ENCODE measurements around the gene FBXL7. TPM values are rescaled to one million over a fixed set of nuclear protein-coding genes. Genes with fewer than 3 reads are reported as not detected.

The FBXL7 gene
- total RNA-seq, 4 donors from 2014 or later: 1.9 to 5.9 (median 3.0) TPM

DNA sequence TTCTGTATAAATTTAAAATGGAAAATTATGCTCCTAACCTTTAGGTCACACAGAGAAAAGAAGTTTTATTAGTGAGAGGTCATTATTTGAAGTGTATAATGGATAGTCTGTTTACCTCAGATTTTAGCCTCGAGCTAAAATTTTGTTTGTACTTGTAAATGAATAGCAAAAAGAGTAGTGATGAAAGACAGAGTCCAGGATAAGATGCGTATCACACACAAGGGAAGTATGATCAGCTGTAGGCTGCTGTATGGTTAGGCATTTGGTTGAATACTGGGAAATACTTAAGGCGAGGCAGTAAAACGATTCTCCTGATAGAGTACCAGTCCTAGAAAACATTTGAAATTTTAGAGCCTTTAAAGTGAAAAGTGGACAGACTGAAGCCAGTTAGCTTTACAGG, 92.7 kb downstream of the FBXL7 start:
- no peak for DNase-seq (ENCODE audit: low spot score in 2 of 2)
- WGBS: 73% methylated on average over 4 of the region's 4 CpGs
- TF ChIP-seq POLR2AphosphoS5 (IDR thresholded peaks at IDR 0.05) (no peak), EP300 (IDR thresholded peaks at IDR 0.05) (no peak), POLR2A (IDR thresholded peaks at IDR 0.05) (no peak)
- TF ChIP-seq, protein P1, sequence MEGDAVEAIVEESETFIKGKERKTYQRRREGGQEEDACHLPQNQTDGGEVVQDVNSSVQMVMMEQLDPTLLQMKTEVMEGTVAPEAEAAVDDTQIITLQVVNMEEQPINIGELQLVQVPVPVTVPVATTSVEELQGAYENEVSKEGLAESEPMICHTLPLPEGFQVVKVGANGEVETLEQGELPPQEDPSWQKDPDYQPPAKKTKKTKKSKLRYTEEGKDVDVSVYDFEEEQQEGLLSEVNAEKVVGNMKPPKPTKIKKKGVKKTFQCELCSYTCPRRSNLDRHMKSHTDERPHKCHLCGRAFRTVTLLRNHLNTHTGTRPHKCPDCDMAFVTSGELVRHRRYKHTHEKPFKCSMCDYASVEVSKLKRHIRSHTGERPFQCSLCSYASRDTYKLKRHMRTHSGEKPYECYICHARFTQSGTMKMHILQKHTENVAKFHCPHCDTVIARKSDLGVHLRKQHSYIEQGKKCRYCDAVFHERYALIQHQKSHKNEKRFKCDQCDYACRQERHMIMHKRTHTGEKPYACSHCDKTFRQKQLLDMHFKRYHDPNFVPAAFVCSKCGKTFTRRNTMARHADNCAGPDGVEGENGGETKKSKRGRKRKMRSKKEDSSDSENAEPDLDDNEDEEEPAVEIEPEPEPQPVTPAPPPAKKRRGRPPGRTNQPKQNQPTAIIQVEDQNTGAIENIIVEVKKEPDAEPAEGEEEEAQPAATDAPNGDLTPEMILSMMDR (IDR thresholded peaks at IDR 0.05): no peak
- no peaks in the 10 kb centered on the region for H3K9me3 ChIP-seq
- no peak overlapping the region for H3K4me3 ChIP-seq
- no peaks in the 10 kb centered on the region for H3K4me1 ChIP-seq
- H3K27ac ChIP-seq: no peak overlapping the region
- no peaks in the 10 kb centered on the region for H3K36me3 ChIP-seq
- H3K27me3 ChIP-seq: no peaks in the 10 kb centered on the region

DNA sequence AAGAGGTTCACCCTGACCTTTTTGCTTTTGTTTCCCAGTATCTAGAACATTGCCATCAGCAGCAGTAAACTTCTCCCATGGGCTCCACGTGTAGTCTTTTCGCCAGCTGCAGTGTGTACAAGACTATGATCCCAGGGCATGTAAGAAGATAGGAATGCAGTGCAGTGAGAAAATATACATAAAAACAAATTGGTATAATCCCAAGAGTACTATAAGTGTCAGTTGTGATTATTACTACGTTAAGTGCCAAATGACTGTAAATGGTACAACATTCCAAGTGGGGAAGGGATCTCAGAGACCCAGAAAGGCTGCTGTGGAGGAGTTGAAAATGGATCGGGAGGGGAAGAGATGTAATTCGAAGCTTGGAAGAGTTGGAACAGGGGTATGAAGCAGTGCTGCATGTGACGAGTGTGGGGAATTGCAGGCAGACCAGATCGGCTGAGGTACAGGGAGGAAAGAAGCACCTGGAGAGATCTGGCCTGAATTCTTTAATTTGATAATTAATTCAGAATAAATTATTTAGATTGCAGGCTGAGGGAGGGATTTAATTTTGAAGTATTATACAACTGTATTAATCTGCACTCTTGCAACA, 95.1 kb downstream of the FBXL7 start:
- Histone ChIP-seq H3K27me3 (no peaks in the 10 kb centered on the region), H3K9me3 (no peaks in the 10 kb centered on the region), H3K4me1 (no peaks in the 10 kb centered on the region), H3K36me3 (no peaks in the 10 kb centered on the region), H3K4me3 (no peak overlapping the region), H3K27ac (no peak overlapping the region)
- DNase-seq (ENCODE audit: low spot score in 2 of 2): no peak
- 77% methylated on average over 7 of the region's 7 CpGs for WGBS
- no peak for TF ChIP-seq POLR2AphosphoS5 (IDR thresholded peaks at IDR 0.05)
- no peak for TF ChIP-seq POLR2A (IDR thresholded peaks at IDR 0.05)
- TF ChIP-seq, protein P1 (IDR thresholded peaks at IDR 0.05): no peak
- TF ChIP-seq EP300 (IDR thresholded peaks at IDR 0.05): no peak

DNA sequence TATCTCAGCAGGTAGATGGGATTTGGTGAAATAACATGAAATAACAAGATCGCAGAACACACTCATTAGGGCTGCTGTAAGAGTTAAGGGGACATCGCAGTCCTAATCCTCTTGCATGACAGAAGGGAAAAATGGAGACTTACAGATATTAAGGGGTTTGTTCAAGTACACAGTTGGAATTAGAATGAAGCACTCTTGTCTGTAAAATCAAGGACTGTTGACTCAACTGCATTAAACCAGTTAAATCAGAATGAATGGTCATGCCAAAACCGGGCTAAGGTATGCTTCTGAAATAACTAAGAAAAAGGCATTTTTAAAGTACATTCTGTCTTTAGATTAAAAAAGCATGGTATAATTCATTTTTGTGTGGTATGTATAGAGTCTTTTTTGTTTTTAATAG, 95.9 kb downstream of the FBXL7 start:
- Histone ChIP-seq H3K4me1 (no peaks in the 10 kb centered on the region), H3K27ac (no peak overlapping the region)

DNA sequence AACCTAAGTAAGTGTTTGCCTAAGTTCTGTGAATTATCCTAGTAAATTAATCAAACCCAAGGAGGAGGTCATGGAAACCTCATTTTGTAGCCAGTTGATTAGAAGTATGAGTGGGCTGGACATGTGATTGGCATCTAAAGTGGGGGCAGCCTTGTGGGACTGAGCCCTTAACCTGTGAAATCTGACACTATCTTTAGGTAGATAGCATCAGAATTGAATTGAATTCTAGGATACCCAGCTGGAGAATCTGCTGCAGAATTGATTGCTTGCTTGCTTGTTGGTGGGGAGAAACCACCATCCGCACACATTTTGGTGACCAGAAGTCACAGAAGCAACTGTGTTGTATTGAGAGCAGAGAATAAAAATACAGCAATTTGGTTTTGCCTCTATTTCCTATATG, 97.0 kb downstream of the FBXL7 start:
- TF ChIP-seq, protein P1 (IDR thresholded peaks at IDR 0.05): no peak
- TF ChIP-seq POLR2A (IDR thresholded peaks at IDR 0.05): no peak
- no peak for TF ChIP-seq EP300 (IDR thresholded peaks at IDR 0.05)
- TF ChIP-seq POLR2AphosphoS5 (IDR thresholded peaks at IDR 0.05): no peak
- H3K9me3 ChIP-seq: no peaks in the 10 kb centered on the region
- H3K27me3 ChIP-seq: no peaks in the 10 kb centered on the region
- H3K4me1 ChIP-seq: no peaks in the 10 kb centered on the region
- H3K4me3 ChIP-seq: no peak overlapping the region
- no peak for DNase-seq (ENCODE audit: low spot score in 2 of 2)
- no peaks in the 10 kb centered on the region for H3K36me3 ChIP-seq
- 100% methylated on average over 1 of the region's 1 CpG for WGBS
- H3K27ac ChIP-seq: no peak overlapping the region

More for the DNA sequence above, 95.9 kb downstream of the FBXL7 start:
- Histone ChIP-seq H3K36me3 (no peaks in the 10 kb centered on the region), H3K9me3 (no peaks in the 10 kb centered on the region), H3K4me3 (no peak overlapping the region), H3K27me3 (no peaks in the 10 kb centered on the region)
- WGBS: 63% methylated on average over 3 of the region's 3 CpGs
- no peak for DNase-seq (ENCODE audit: low spot score in 2 of 2)
- TF ChIP-seq, protein P1 (IDR thresholded peaks at IDR 0.05): no peak
- no peak for TF ChIP-seq POLR2AphosphoS5 (IDR thresholded peaks at IDR 0.05)
- TF ChIP-seq EP300 (IDR thresholded peaks at IDR 0.05): no peak
- TF ChIP-seq POLR2A (IDR thresholded peaks at IDR 0.05): no peak

DNA sequence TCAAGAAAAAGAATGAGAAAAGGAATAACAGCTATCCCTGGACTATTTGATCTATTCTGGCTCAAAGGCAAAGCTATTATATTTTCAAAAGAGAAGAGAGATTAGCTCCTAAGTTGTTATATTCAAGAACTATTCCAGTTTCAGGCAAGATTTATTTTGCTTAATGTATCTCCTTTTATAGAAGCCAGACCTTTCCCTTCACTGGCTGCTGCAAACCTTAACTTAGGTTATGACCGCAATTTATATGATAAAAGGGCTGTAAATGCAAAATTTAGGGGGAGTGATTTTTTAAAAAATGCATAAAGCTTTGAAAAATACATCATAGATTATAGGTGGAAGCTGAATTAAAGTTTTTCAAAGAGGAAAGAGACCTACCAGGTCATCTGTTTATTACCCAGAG, 97.8 kb downstream of the FBXL7 start:
- WGBS: 100% methylated on average over 1 of the region's 1 CpG
- no peaks in the 10 kb centered on the region for H3K36me3 ChIP-seq
- H3K4me3 ChIP-seq: no peak overlapping the region
- no peaks in the 10 kb centered on the region for H3K27me3 ChIP-seq
- no peak overlapping the region for H3K27ac ChIP-seq
- TF ChIP-seq POLR2AphosphoS5 (IDR thresholded peaks at IDR 0.05) (no peak), EP300 (IDR thresholded peaks at IDR 0.05) (no peak), POLR2A (IDR thresholded peaks at IDR 0.05) (no peak)
- TF ChIP-seq, protein P1 (IDR thresholded peaks at IDR 0.05): no peak
- no peaks in the 10 kb centered on the region for H3K4me1 ChIP-seq
- no peaks in the 10 kb centered on the region for H3K9me3 ChIP-seq
- DNase-seq (ENCODE audit: low spot score in 2 of 2): no peak

All from suprapubic skin (tissue), 4 donors.